ENCODE measurements around the gene NRCAM. TPM values are rescaled to one million over a fixed set of nuclear protein-coding genes. Genes with fewer than 3 reads are reported as not detected.

The NRCAM gene
- total and polyA plus RNA-seq, 2 donors (not counting 1 experiment from before 2014, with no cell fraction given) = 0.75 to 4.6 TPM

GRCh38 chr7:108167460-108167859 lies 288.8 kb downstream of the NRCAM start:
- H3K4me2 ChIP-seq (replicated peaks; ENCODE audit: low read depth, low read length, poor library complexity, severe bottlenecking) = no peak overlapping the region
- no peak for TF ChIP-seq CTCF (IDR thresholded peaks at IDR 0.05)
- 89% methylated on average over 3 of the region's 7 CpGs for WGBS (ENCODE audit: insufficient coverage)
- Mint-ChIP-seq H3K9me3 (ENCODE audit: insufficient read depth) (peaks cover 3% of the 10 kb centered on the region), H3K4me3 (no peak overlapping the region), H3K27me3 (peaks cover 12% of the 10 kb centered on the region), H3K27ac (no peak overlapping the region), H3K4me1 (no peaks in the 10 kb centered on the region)
- H3K27ac ChIP-seq (ENCODE audit: low read length in 2 of 2) = no peak overlapping the region
- ATAC-seq (ENCODE audit: low read depth) = no peak
- no peak for DNase-seq
- H3K4me1 ChIP-seq (ENCODE audit: control insufficient read depth in 2 of 2, insufficient read depth in 2 of 2, low read length in 2 of 2) = no peaks in the 10 kb centered on the region
- intact Hi-C loops (cut with micrococcal nuclease) = no loop called here
- H4K20me1 ChIP-seq (ENCODE audit: control insufficient read depth, insufficient read depth, low read length, poor library complexity, severe bottlenecking) = no peaks in the 10 kb centered on the region
- no peaks in the 10 kb centered on the region for H3K27me3 ChIP-seq (replicated peaks in 1 of 4; ENCODE audit: control extremely low read depth in 1 of 4, control insufficient read depth in 3 of 4, insufficient read depth in 4 of 4, low read length in 3 of 4)
- H3K9ac ChIP-seq (ENCODE audit: low read length) = no peak overlapping the region
- H3K79me2 ChIP-seq (ENCODE audit: control insufficient read depth, insufficient read depth, low read length) = no peaks in the 10 kb centered on the region
- ChIA-PET POLR2A (no interaction called here), CTCF (interaction anchor here (0.9 kb wide), 1 partner anchor 10 kb away, joined by 4 read pairs; no protein-coding TSS in a partner anchor)
- H3K36me3 ChIP-seq (replicated peaks in 1 of 2; ENCODE audit: control extremely low read depth in 1 of 2, control insufficient read depth in 1 of 2, extremely low read depth in 1 of 2, insufficient read depth in 2 of 2, low read length in 1 of 2) = no peaks in the 10 kb centered on the region
- no peak overlapping the region for H3K4me3 ChIP-seq (ENCODE audit: control extremely low read depth in 1 of 5, extremely low read depth in 1 of 5, insufficient read depth in 1 of 5, low read depth in 2 of 5, low read length in 4 of 5)
- H3K9me3 ChIP-seq (ENCODE audit: control extremely low read depth in 1 of 3, control insufficient read depth in 2 of 3, insufficient read depth in 1 of 3, low read length in 2 of 3) = no peaks in the 10 kb centered on the region
- no peak overlapping the region for H2AFZ ChIP-seq (ENCODE audit: insufficient read depth, low read depth, low read length, poor library complexity, severe bottlenecking)

- Mint-ChIP-seq H3K9me3 (ENCODE audit: insufficient read depth) (peaks cover 3% of the 10 kb centered on the region), H3K4me1 (no peaks in the 10 kb centered on the region), H3K27ac (no peak overlapping the region), H3K4me3 (no peak overlapping the region), H3K27me3 (peaks cover 12% of the 10 kb centered on the region)
- intact Hi-C loops (cut with micrococcal nuclease) = no loop called here
- WGBS (ENCODE audit: insufficient coverage) = 80% methylated on average over 3 of the region's 5 CpGs
- Histone ChIP-seq H3K27me3 (replicated peaks in 1 of 4; ENCODE audit: control extremely low read depth in 1 of 4, control insufficient read depth in 3 of 4, insufficient read depth in 4 of 4, low read length in 3 of 4) (no peaks in the 10 kb centered on the region), H3K9me3 (ENCODE audit: control extremely low read depth in 1 of 3, control insufficient read depth in 2 of 3, insufficient read depth in 1 of 3, low read length in 2 of 3) (no peaks in the 10 kb centered on the region), H3K4me3 (ENCODE audit: control extremely low read depth in 1 of 5, extremely low read depth in 1 of 5, insufficient read depth in 1 of 5, low read depth in 2 of 5, low read length in 4 of 5) (no peak overlapping the region), H3K36me3 (replicated peaks in 1 of 2; ENCODE audit: control extremely low read depth in 1 of 2, control insufficient read depth in 1 of 2, extremely low read depth in 1 of 2, insufficient read depth in 2 of 2, low read length in 1 of 2) (no peaks in the 10 kb centered on the region), H3K4me2 (replicated peaks; ENCODE audit: low read depth, low read length, poor library complexity, severe bottlenecking) (no peak overlapping the region), H3K4me1 (ENCODE audit: control insufficient read depth in 2 of 2, insufficient read depth in 2 of 2, low read length in 2 of 2) (no peaks in the 10 kb centered on the region), H2AFZ (ENCODE audit: insufficient read depth, low read depth, low read length, poor library complexity, severe bottlenecking) (no peak overlapping the region), H3K27ac (ENCODE audit: low read length in 2 of 2) (no peak overlapping the region), H3K79me2 (ENCODE audit: control insufficient read depth, insufficient read depth, low read length) (no peaks in the 10 kb centered on the region), H4K20me1 (ENCODE audit: control insufficient read depth, insufficient read depth, low read length, poor library complexity, severe bottlenecking) (no peaks in the 10 kb centered on the region), H3K9ac (ENCODE audit: low read length) (no peak overlapping the region)
- DNase-seq (no peak), ATAC-seq (ENCODE audit: low read depth) (no peak)
- ChIA-PET POLR2A (no interaction called here), CTCF (interaction anchor here (0.9 kb wide), 1 partner anchor 11 kb away, joined by 4 read pairs; no protein-coding TSS in a partner anchor)
- TF ChIP-seq CTCF (IDR thresholded peaks at IDR 0.05) = no peak
- TF ChIP-seq EZH2 (IDR thresholded peaks at IDR 0.05; ENCODE audit: borderline replicate concordance, insufficient read depth, low read depth, low read length, poor library complexity, severe bottlenecking) = no peak
Observed at GRCh38 chr7:108166687-108167086, 289.5 kb downstream of the NRCAM start.

All from B cell (primary cell).